CD4-positive, alpha-beta T cell (primary cell): ENCODE results near the gene RSF1. TPM values are rescaled to one million over a fixed set of nuclear protein-coding genes. Genes with fewer than 3 reads are reported as not detected.

Experiments used
- ATAC-seq: fragments of 200-7000 bp; cut with Tn5 transposase; one replicate; pipeline ENCODE4 v1.10.0; 2022; ENCODE audit warnings: mild to moderate bottlenecking; ENCODE audit not compliant: poor library complexity
- CTCF ChIA-PET: fragments of 350-600 bp; sonication (Branson Sonifier 250); formaldehyde crosslinking; loops from one replicate; lab custom pipeline; 2021; ENCODE audit warnings: antibody characterized with exemption, inconsistent platforms; lab: Charles Lee
- POLR2A ChIA-PET: fragments of 350-600 bp; sonication (Branson Sonifier 250); formaldehyde crosslinking; loops from one replicate; lab custom pipeline; 2021; ENCODE audit warnings: antibody characterized with exemption, inconsistent platforms; lab: Charles Lee
- DNase-seq, 14 experiments: peaks; one replicate each; pipeline ENCODE4 v3.0.0-alpha.2; 2013 to 2020; ENCODE audit warnings: mixed read lengths in 2 of 14
- H3K27ac ChIP-seq, 2 donors: one replicate each; pipeline versions ENCODE4 v1.5.1 to v1.7.0; 2013; ENCODE audit warnings: low read length in 2 of 2, low read depth in 1 of 2, mild to moderate bottlenecking in 1 of 2
- H3K27me3 ChIP-seq, 2 experiments: 1 replicate in 1 of 2; 2 replicates in 1 of 2; pipeline versions ENCODE4 v1.6.1 to v1.7.0; 2013; ENCODE audit warnings: low read length in 2 of 2, control low read depth in 1 of 2, mild to moderate bottlenecking in 1 of 2, moderate library complexity in 1 of 2; ENCODE audit not compliant: insufficient read depth in 2 of 2, control insufficient read depth in 1 of 2
- H3K36me3 ChIP-seq: one replicate; pipeline ENCODE4 v1.6.1; 2013; ENCODE audit warnings: low read length, control low read depth; ENCODE audit not compliant: insufficient read depth
- H3K4me1 ChIP-seq: one replicate; pipeline ENCODE4 v1.6.1; 2013; ENCODE audit warnings: low read length, control low read depth; ENCODE audit not compliant: insufficient read depth
- H3K4me3 ChIP-seq: one replicate; pipeline ENCODE4 v1.5.1; 2013; ENCODE audit warnings: mild to moderate bottlenecking, low read length, moderate library complexity
- H3K9me3 ChIP-seq, 2 experiments: 1 replicate in 1 of 2; 2 replicates in 1 of 2; pipeline versions ENCODE4 v1.6.1 to v1.7.0; 2013; ENCODE audit warnings: low read length in 2 of 2, mild to moderate bottlenecking in 2 of 2, control low read depth in 1 of 2, moderate library complexity in 1 of 2; ENCODE audit not compliant: control insufficient read depth in 1 of 2, insufficient read depth in 1 of 2
- H3K27ac Mint-ChIP-seq: one replicate; pipeline ENCODE4 v1.8.0; 2020; ENCODE audit warnings: mixed read lengths
- H3K27me3 Mint-ChIP-seq: one replicate; pipeline ENCODE4 v1.8.0; 2021; ENCODE audit warnings: mixed read lengths
- H3K36me3 Mint-ChIP-seq: one replicate; pipeline ENCODE4 v1.8.0; 2021; ENCODE audit warnings: low read depth, mixed read lengths
- H3K4me1 Mint-ChIP-seq: one replicate; pipeline ENCODE4 v1.8.0; 2021; ENCODE audit warnings: low read depth, mixed read lengths
- H3K4me3 Mint-ChIP-seq: one replicate; pipeline ENCODE4 v1.8.0; 2020; ENCODE audit warnings: mild to moderate bottlenecking, mixed read lengths
- H3K9me3 Mint-ChIP-seq: one replicate; pipeline ENCODE4 v1.8.0; 2020; ENCODE audit warnings: mixed read lengths
- CTCF ChIP-seq: fragments of 200-600 bp; IDR thresholded peaks from one replicate; pipeline ENCODE4 v1.8.0; 2022; ENCODE audit warnings: antibody characterized with exemption, mild to moderate bottlenecking
- intact Hi-C, 2 experiments: fragments of 100-400 bp; cut with DNase I in 1 of 2; cut with micrococcal nuclease in 1 of 2; formaldehyde crosslinking; loops; one replicate each; pipeline versions ENCODE4 v1.15.1 to v1.9.0; 2023 to 2025; cut with DNase I, micrococcal nuclease
- total RNA-seq, 174 experiments: library from RNA in 2 of 174; stranded (reverse) in 2 of 174; gene quantifications; one replicate each; pipeline ENCODE4 v1.2.3 and lab custom pipeline; 2021 to 2026

Gene RSF1
- total RNA-seq, 2 experiments from 2014 or later = 87.7 to 91.9 TPM

- H3K9me3 ChIP-seq = no peaks in the 10 kb centered on the region
- intact Hi-C loops = loop anchor here in 1 of 2 experiments (5.0 kb wide), 1 partner anchor 269 kb away; no protein-coding TSS in a partner anchor
- Mint-ChIP-seq H3K27ac (peak overlapping the region; percentile 37), H3K27me3 (no peaks in the 10 kb centered on the region), H3K4me1 (peaks cover 64% of the 10 kb centered on the region), H3K4me3 (no peak overlapping the region), H3K9me3 (no peaks in the 10 kb centered on the region), H3K36me3 (peaks cover 27% of the 10 kb centered on the region)
- DNase-seq (no peak), ATAC-seq (no peak)
- H3K4me3 ChIP-seq = no peak overlapping the region
- H3K36me3 ChIP-seq = no peaks in the 10 kb centered on the region
- CTCF ChIA-PET = no interaction called here
- H3K27me3 ChIP-seq = no peaks in the 10 kb centered on the region
- no peak for TF ChIP-seq CTCF
- no peak overlapping the region for H3K27ac ChIP-seq
- no peaks in the 10 kb centered on the region for H3K4me1 ChIP-seq
- POLR2A ChIA-PET = no interaction called here
These were observed 42.0 kb downstream of the RSF1 start for GRCh38 chr11:77778549-77778948.

GRCh38 chr11:77778118-77778517 lies 42.4 kb downstream of the RSF1 start:
- CTCF ChIA-PET = no interaction called here
- H3K4me3 Mint-ChIP-seq = no peak overlapping the region

GRCh38 chr11:77776455-77776854 lies 44.1 kb downstream of the RSF1 start:
- intact Hi-C loops = loop anchor here (1.0 to 5.0 kb wide), 4 partner anchors 43 to 271 kb away; no protein-coding TSS in a partner anchor
- Histone ChIP-seq H3K4me3 (no peak overlapping the region), H3K36me3 (no peaks in the 10 kb centered on the region), H3K27ac (no peak overlapping the region), H3K4me1 (peaks cover 4% of the 10 kb centered on the region), H3K9me3 (no peaks in the 10 kb centered on the region), H3K27me3 (no peaks in the 10 kb centered on the region)
- no peak overlapping the region for H3K4me3 Mint-ChIP-seq
- TF ChIP-seq CTCF = no peak
- H3K27ac Mint-ChIP-seq = no peak overlapping the region
- ChIA-PET CTCF (no interaction called here), POLR2A (no interaction called here)
- no peaks in the 10 kb centered on the region for H3K9me3 Mint-ChIP-seq
- peaks cover 79% of the 10 kb centered on the region for H3K4me1 Mint-ChIP-seq
- peak in 3 of 14 experiments; percentile 45 to 53 (median 49) for DNase-seq
- ATAC-seq = no peak
- H3K36me3 Mint-ChIP-seq = peaks cover 25% of the 10 kb centered on the region
- no peaks in the 10 kb centered on the region for H3K27me3 Mint-ChIP-seq

More at GRCh38 chr11:77778118-77778517, 42.4 kb downstream of the RSF1 start:
- Histone ChIP-seq H3K9me3 (no peaks in the 10 kb centered on the region), H3K36me3 (no peaks in the 10 kb centered on the region), H3K4me3 (no peak overlapping the region), H3K27me3 (no peaks in the 10 kb centered on the region), H3K4me1 (no peaks in the 10 kb centered on the region), H3K27ac (no peak overlapping the region)
- Mint-ChIP-seq H3K36me3 (peaks cover 27% of the 10 kb centered on the region), H3K4me1 (peaks cover 67% of the 10 kb centered on the region), H3K27me3 (no peaks in the 10 kb centered on the region), H3K9me3 (no peaks in the 10 kb centered on the region), H3K27ac (peak overlapping the region; percentile 37)
- POLR2A ChIA-PET = no interaction called here
- no peak for TF ChIP-seq CTCF
- ATAC-seq (no peak), DNase-seq (no peak)
- intact Hi-C loops = loop anchor here in 1 of 2 experiments (5.0 kb wide), 1 partner anchor 269 kb away; no protein-coding TSS in a partner anchor
